Measurements from ENCODE around the gene B4GAT1.
"Not testable (repeated sequence)": the region's sequence is repeated elsewhere in the genome, so short reads cannot be mapped to it uniquely, and the experiment has no call there.

Gene B4GAT1

DNA sequence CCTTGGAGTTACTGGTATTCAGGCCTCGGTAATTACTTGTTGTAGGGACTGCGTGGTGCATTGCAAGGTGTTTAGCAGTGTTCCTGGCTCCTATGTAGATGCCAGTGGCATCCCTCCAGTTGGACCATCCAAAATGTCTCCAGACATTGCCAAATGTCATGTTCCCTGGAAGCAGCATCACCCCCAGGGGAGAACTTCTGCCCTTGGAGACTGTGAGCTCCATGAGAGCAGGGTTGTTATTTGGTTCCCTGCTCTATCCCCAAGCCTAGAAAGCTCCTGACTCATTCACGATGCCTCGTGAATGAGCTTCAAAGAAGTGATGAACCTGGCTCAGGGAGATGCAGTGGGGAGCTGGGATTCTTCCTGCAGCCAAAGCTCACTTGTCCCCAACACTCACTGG is 25.8 kb downstream of the B4GAT1 start:
- Histone ChIP-seq H3K4me3 (ENCODE audit: low read length, poor library complexity, severe bottlenecking) (no peak overlapping the region), H3K9me3 (ENCODE audit: insufficient read depth, low read depth, low read length) (no peaks in the 10 kb centered on the region), H4K20me1 (ENCODE audit: insufficient read depth, low read length, poor library complexity, severe bottlenecking) (no peaks in the 10 kb centered on the region), H3K27me3 (ENCODE audit: insufficient read depth, low read length, poor library complexity, severe bottlenecking) (no peaks in the 10 kb centered on the region), H3K9me2 (replicated peaks; ENCODE audit: low read depth, low read length) (no peaks in the 10 kb centered on the region), H2AFZ (ENCODE audit: low read length) (no peak overlapping the region), H3K4me1 (ENCODE audit: insufficient read depth, low read length, poor library complexity, severe bottlenecking) (peaks cover 41% of the 10 kb centered on the region), H3K9ac (ENCODE audit: low read depth, low read length, poor library complexity, severe bottlenecking) (no peak overlapping the region), H3K4me2 (ENCODE audit: low read depth, low read length, poor library complexity, severe bottlenecking) (no peak overlapping the region), H3F3A (ENCODE audit: low read depth) (no peaks in the 10 kb centered on the region), H3K79me2 (ENCODE audit: insufficient read depth, low read length) (no peaks in the 10 kb centered on the region), H3K36me3 (ENCODE audit: insufficient read depth, low read length) (no peaks in the 10 kb centered on the region)
- no peak for TF ChIP-seq CTCF (conservative IDR thresholded peaks at IDR 0.05; ENCODE audit: low read length)
- TF ChIP-seq EZH2phosphoT487 (IDR thresholded peaks at IDR 0.05; ENCODE audit: borderline replicate concordance) = no peak

DNA sequence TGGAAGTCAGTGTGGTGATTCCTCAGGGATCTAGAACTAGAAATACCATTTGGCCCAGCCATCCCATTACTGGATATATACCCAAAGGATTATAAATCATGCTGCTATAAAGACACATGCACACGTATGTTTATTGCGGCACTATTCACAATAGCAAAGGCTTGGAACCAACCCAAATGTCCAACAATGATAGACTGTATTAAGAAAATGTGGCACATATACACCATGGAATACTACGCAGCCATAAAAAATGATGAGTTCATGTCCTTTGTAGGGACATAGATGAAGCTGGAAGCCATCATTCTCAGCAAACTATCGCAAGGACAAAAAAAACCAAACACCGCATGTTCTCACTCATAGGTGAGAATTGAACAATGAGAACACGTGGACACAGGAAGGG is 26.7 kb downstream of the B4GAT1 start:
- H3K9me2 ChIP-seq (replicated peaks; ENCODE audit: low read depth, low read length); H3K36me3 ChIP-seq (ENCODE audit: insufficient read depth, low read length); H3K4me2 ChIP-seq (ENCODE audit: low read depth, low read length, poor library complexity, severe bottlenecking); H3K79me2 ChIP-seq (ENCODE audit: insufficient read depth, low read length); H3K27me3 ChIP-seq (ENCODE audit: insufficient read depth, low read length, poor library complexity, severe bottlenecking); H3F3A ChIP-seq (ENCODE audit: low read depth); H2AFZ ChIP-seq (ENCODE audit: low read length); H3K4me3 ChIP-seq (ENCODE audit: low read length, poor library complexity, severe bottlenecking); H3K9ac ChIP-seq (ENCODE audit: low read depth, low read length, poor library complexity, severe bottlenecking); H3K9me3 ChIP-seq (ENCODE audit: insufficient read depth, low read depth, low read length); H4K20me1 ChIP-seq (ENCODE audit: insufficient read depth, low read length, poor library complexity, severe bottlenecking): not testable (repeated sequence)
- H3K4me1 ChIP-seq (ENCODE audit: insufficient read depth, low read length, poor library complexity, severe bottlenecking) = peaks cover 33% of the 10 kb centered on the region

GRCh38 chr11:66320289-66320688 is 27.1 kb downstream of the B4GAT1 start:
- H3K4me2 ChIP-seq (ENCODE audit: low read depth, low read length, poor library complexity, severe bottlenecking); H3K9me3 ChIP-seq (ENCODE audit: insufficient read depth, low read depth, low read length); H2AFZ ChIP-seq (ENCODE audit: low read length); H3K4me3 ChIP-seq (ENCODE audit: low read length, poor library complexity, severe bottlenecking); H3K36me3 ChIP-seq (ENCODE audit: insufficient read depth, low read length); H4K20me1 ChIP-seq (ENCODE audit: insufficient read depth, low read length, poor library complexity, severe bottlenecking); H3F3A ChIP-seq (ENCODE audit: low read depth); H3K9ac ChIP-seq (ENCODE audit: low read depth, low read length, poor library complexity, severe bottlenecking); H3K79me2 ChIP-seq (ENCODE audit: insufficient read depth, low read length); H3K27me3 ChIP-seq (ENCODE audit: insufficient read depth, low read length, poor library complexity, severe bottlenecking); H3K9me2 ChIP-seq (replicated peaks; ENCODE audit: low read depth, low read length): not testable (repeated sequence)
- H3K4me1 ChIP-seq (ENCODE audit: insufficient read depth, low read length, poor library complexity, severe bottlenecking) = peaks cover 29% of the 10 kb centered on the region

GRCh38 chr11:66318600-66318970 is 28.8 kb downstream of the B4GAT1 start:
- Histone ChIP-seq H3K4me2 (ENCODE audit: low read depth, low read length, poor library complexity, severe bottlenecking) (peak overlapping the region; percentile 69), H2AFZ (ENCODE audit: low read length) (peak overlapping the region; percentile 3; the same call in 1 of the 2 replicates)

More at GRCh38 chr11:66318600-66318970, 28.8 kb downstream of the B4GAT1 start:
- Histone ChIP-seq H3K9ac (ENCODE audit: low read depth, low read length, poor library complexity, severe bottlenecking) (peak overlapping the region; percentile 66), H3K79me2 (ENCODE audit: insufficient read depth, low read length) (no peaks in the 10 kb centered on the region), H3K4me3 (ENCODE audit: low read length, poor library complexity, severe bottlenecking) (peak overlapping the region; percentile 58), H4K20me1 (ENCODE audit: insufficient read depth, low read length, poor library complexity, severe bottlenecking) (no peaks in the 10 kb centered on the region), H3K27me3 (ENCODE audit: insufficient read depth, low read length, poor library complexity, severe bottlenecking) (no peaks in the 10 kb centered on the region), H3K9me3 (ENCODE audit: insufficient read depth, low read depth, low read length) (no peaks in the 10 kb centered on the region), H3K9me2 (replicated peaks; ENCODE audit: low read depth, low read length) (no peaks in the 10 kb centered on the region), H3F3A (ENCODE audit: low read depth) (no peaks in the 10 kb centered on the region), H3K4me1 (ENCODE audit: insufficient read depth, low read length, poor library complexity, severe bottlenecking) (peaks cover 36% of the 10 kb centered on the region), H3K36me3 (ENCODE audit: insufficient read depth, low read length) (no peaks in the 10 kb centered on the region)
- TF ChIP-seq EZH2phosphoT487 (IDR thresholded peaks at IDR 0.05; ENCODE audit: borderline replicate concordance) = no peak
- no peak for TF ChIP-seq CTCF (conservative IDR thresholded peaks at IDR 0.05; ENCODE audit: low read length)
